ENCODE results near the gene MKKS. TPM values are rescaled to one million over a fixed set of nuclear protein-coding genes. Genes with fewer than 3 reads are reported as not detected.

MKKS gene
- total and polyA plus RNA-seq, 9 of the 15 experiments (the other 6 are each of a cell fraction or from before 2014, with no cell fraction given) = 6.8 to 26.8 (median 12.0) TPM

DNA sequence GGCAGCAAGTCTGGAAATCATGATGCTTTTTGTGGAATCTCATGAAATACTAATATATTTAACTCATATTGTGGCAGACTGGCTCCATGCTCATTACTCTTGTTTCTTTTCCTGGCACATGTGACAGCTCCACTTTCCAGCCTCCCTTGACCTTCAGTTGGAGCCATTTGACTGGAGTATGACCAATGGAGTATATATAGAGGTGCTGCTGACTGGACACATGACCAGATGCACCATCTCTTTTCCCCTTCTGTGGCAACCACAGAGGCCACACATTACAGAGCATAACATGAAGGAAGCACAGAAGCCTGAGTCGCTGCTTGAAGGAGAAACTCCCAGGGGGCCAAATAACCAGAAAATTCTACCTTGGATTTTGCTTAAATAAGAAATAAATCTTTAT is 77.4 kb downstream of the MKKS start (continued):
- no peak for TF ChIP-seq CHAMP1 (IDR thresholded peaks at IDR 0.05)
- TF ChIP-seq ZNF3 (CRISPR knock-in tag; IDR thresholded peaks at IDR 0.05) = no peak
- TF ChIP-seq, protein P1, sequence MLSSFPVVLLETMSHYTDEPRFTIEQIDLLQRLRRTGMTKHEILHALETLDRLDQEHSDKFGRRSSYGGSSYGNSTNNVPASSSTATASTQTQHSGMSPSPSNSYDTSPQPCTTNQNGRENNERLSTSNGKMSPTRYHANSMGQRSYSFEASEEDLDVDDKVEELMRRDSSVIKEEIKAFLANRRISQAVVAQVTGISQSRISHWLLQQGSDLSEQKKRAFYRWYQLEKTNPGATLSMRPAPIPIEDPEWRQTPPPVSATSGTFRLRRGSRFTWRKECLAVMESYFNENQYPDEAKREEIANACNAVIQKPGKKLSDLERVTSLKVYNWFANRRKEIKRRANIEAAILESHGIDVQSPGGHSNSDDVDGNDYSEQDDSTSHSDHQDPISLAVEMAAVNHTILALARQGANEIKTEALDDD (IDR thresholded peaks at IDR 0.05) = no peak
- TF ChIP-seq CREB3L1 (IDR thresholded peaks at IDR 0.05; ENCODE audit: borderline replicate concordance, low read depth) = no peak
- no peak for TF ChIP-seq HMGXB4 (CRISPR knock-in tag; IDR thresholded peaks at IDR 0.05)
- TF ChIP-seq AFF4 (CRISPR knock-in tag; IDR thresholded peaks at IDR 0.05) = no peak
